ENCODE data around the gene CAMK1D. TPM values are rescaled to one million over a fixed set of nuclear protein-coding genes. Genes with fewer than 3 reads are reported as not detected.

Gene CAMK1D
- total RNA-seq, 1 experiment from 2014 or later, result 0.63 TPM

DNA sequence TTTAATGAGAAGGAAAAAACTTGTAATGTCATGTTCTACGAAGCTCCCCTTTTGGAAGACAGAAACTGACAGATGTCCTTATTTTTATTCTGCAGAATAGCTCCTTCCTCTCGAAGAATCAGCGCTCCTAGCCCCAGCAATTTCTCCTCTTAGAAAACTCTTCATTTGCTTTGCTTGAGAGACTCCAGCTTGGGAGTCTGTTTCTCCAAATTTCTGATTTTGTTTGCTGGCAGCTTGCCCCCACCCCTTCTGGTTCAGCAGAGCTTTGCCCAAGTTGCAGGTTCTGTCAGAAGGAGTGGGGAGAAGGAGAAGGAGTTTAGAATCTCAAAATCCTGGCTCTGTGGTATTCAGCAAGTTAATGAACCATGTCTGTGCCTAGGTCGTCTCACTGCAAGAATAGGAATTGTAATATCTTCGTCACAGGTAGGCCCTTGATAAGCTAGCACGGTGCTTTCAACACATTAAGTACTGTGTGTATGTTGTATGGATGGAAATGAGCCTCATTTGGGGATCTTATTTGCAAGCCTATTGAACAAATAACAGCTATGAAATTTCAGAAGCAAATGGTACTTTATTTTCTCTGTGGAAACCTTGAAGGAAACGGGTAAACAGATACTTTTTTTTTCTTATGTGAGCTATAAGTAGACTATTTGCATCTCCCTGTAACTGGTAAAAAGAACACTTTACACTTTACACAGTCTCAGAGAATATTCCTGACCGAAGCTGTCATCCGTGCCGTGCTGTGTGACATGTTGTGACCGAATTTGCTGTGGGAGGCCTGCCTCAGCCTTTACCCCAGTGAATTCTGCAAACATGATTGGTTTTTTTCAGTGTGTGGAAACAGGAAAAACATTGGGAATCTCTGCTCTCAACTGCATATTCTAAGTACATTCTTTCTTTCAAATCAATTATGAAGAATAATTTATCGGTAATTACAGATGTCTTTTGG lies 290.9 kb downstream of the CAMK1D start:
- Histone ChIP-seq H3K27ac (ENCODE audit: low read length) (no peak overlapping the region), H3K4me3 (ENCODE audit: low read length) (no peak overlapping the region), H3K9ac (ENCODE audit: low read length) (no peak overlapping the region)

DNA sequence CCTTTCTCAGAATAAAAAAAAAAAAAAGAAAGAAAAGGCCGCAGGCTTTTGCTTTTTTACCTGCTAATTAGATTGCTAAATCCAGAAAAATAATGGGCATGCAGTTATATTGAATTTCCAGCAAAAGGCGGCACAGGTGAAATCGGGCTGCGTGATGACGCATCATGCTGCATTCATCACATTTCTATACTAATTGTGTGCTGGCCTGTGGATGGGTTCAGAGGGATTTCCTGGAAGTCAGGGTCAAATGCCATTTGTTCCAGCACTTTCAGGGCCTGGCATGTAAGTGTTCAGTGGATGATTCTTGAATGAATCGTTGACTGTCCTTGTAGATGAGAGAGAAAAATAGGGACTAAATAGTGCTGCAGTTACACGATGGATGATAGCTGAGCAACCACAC lies 292.7 kb downstream of the CAMK1D start:
- H3K27me3 ChIP-seq (ENCODE audit: low read length), result no peaks in the 10 kb centered on the region
- H3K4me1 ChIP-seq (ENCODE audit: low read length), result no peaks in the 10 kb centered on the region
- no peak overlapping the region for H3K27ac ChIP-seq (ENCODE audit: low read length)
- DNase-seq, result no peak
- no peaks in the 10 kb centered on the region for H4K20me1 ChIP-seq (ENCODE audit: insufficient read depth, low read depth, low read length)
- no peak overlapping the region for H3K9ac ChIP-seq (ENCODE audit: low read length)
- no peaks in the 10 kb centered on the region for H3K36me3 ChIP-seq (ENCODE audit: insufficient read depth, low read length)
- no peak overlapping the region for H2AFZ ChIP-seq (ENCODE audit: low read length)
- H3K79me2 ChIP-seq (ENCODE audit: low read length), result no peaks in the 10 kb centered on the region
- no peaks in the 10 kb centered on the region for H3K9me2 ChIP-seq (replicated peaks; ENCODE audit: insufficient read depth, low read length)
- H3K9me3 ChIP-seq (ENCODE audit: low read length), result no peaks in the 10 kb centered on the region
- no peak overlapping the region for H3K4me2 ChIP-seq (ENCODE audit: low read depth, low read length, poor library complexity, severe bottlenecking)
- H3K4me3 ChIP-seq (ENCODE audit: low read length), result no peak overlapping the region

More for the DNA sequence above, 290.9 kb downstream of the CAMK1D start:
- no peaks in the 10 kb centered on the region for H3K4me1 ChIP-seq (ENCODE audit: low read length)
- H3K9me2 ChIP-seq (replicated peaks; ENCODE audit: insufficient read depth, low read length), result no peaks in the 10 kb centered on the region
- H3K79me2 ChIP-seq (ENCODE audit: low read length), result no peaks in the 10 kb centered on the region
- H3K36me3 ChIP-seq (ENCODE audit: insufficient read depth, low read length), result no peaks in the 10 kb centered on the region
- no peak overlapping the region for H3K4me2 ChIP-seq (ENCODE audit: low read depth, low read length, poor library complexity, severe bottlenecking)
- H2AFZ ChIP-seq (ENCODE audit: low read length), result no peak overlapping the region
- no peaks in the 10 kb centered on the region for H3K9me3 ChIP-seq (ENCODE audit: low read length)
- DNase-seq, result no peak
- no peaks in the 10 kb centered on the region for H4K20me1 ChIP-seq (ENCODE audit: insufficient read depth, low read depth, low read length)
- no peaks in the 10 kb centered on the region for H3K27me3 ChIP-seq (ENCODE audit: low read length)

DNA sequence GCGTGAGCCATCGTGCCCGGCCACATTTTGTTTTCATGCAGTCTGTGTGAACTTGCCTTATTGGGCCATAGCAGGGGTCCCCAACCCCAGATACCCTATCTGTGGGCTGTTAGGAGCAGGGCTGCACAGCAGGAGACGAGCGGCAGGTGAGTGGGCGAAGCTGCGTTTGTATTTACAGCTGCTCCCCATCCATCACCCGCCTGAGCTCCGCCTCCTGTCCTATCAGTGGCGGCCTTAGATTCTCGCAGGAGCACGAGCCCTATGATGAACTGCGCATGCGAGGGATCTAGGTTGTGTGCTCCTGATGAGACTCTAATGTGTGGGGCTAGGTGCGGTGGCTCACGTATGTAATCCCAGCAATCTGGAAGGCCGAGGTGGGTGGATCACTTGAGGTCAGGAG lies 293.9 kb downstream of the CAMK1D start:
- H3K9me3 ChIP-seq (ENCODE audit: low read length), result no peaks in the 10 kb centered on the region
- no peaks in the 10 kb centered on the region for H3K27me3 ChIP-seq (ENCODE audit: low read length)
- H3K9me2 ChIP-seq (replicated peaks; ENCODE audit: insufficient read depth, low read length), result no peaks in the 10 kb centered on the region
- no peak overlapping the region for H2AFZ ChIP-seq (ENCODE audit: low read length)
- no peaks in the 10 kb centered on the region for H3K4me1 ChIP-seq (ENCODE audit: low read length)
- no peaks in the 10 kb centered on the region for H3K79me2 ChIP-seq (ENCODE audit: low read length)
- no peak for DNase-seq
- H3K4me3 ChIP-seq (ENCODE audit: low read length), result no peak overlapping the region
- H3K27ac ChIP-seq (ENCODE audit: low read length), result no peak overlapping the region
- no peak overlapping the region for H3K4me2 ChIP-seq (ENCODE audit: low read depth, low read length, poor library complexity, severe bottlenecking)
- H3K36me3 ChIP-seq (ENCODE audit: insufficient read depth, low read length), result no peaks in the 10 kb centered on the region
- H4K20me1 ChIP-seq (ENCODE audit: insufficient read depth, low read depth, low read length), result no peaks in the 10 kb centered on the region
- no peak overlapping the region for H3K9ac ChIP-seq (ENCODE audit: low read length)

DNA sequence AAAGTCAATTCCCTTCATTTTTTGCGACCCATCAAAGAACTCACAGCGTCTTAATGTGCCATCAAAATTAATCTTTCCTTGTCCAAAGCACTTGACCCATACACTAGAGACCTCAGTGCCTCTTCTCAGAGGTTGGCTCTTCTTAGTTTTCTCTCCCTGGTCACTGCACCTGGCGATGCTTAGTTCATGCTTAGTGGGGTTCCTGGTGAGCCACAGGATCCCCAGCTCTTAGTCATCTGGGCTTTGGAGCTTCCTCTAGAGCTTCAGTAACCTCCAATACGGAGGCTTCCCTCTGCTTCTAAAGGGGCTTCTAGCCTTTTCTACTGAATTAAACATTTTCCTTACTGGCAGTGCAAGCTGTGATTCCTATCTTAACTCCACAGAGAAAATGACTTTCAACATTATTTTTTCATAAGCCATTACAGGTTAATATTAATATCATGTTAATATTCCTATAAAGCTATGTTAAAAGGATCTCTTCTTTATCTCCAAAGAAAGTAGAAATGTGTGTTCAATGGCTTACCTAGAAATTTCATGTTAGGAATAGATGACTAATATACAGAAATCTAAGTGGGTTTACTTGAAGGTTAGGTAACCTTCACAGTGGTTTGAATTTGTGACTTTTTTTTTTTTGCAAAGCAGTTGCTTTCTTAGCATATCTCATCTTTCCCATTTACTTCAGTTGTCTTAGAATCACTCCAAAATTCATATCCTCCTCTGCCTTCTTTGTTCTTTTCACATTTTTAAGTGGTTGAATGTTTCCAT lies 295.2 kb downstream of the CAMK1D start:
- no peaks in the 10 kb centered on the region for H3K27me3 ChIP-seq (ENCODE audit: low read length)
- no peaks in the 10 kb centered on the region for H4K20me1 ChIP-seq (ENCODE audit: insufficient read depth, low read depth, low read length)
- no peaks in the 10 kb centered on the region for H3K79me2 ChIP-seq (ENCODE audit: low read length)
- H2AFZ ChIP-seq (ENCODE audit: low read length), result no peak overlapping the region
- H3K36me3 ChIP-seq (ENCODE audit: insufficient read depth, low read length), result no peaks in the 10 kb centered on the region
- no peak overlapping the region for H3K4me3 ChIP-seq (ENCODE audit: low read length)
- H3K9me3 ChIP-seq (ENCODE audit: low read length), result no peaks in the 10 kb centered on the region
- no peak for DNase-seq
- H3K9me2 ChIP-seq (replicated peaks; ENCODE audit: insufficient read depth, low read length), result no peaks in the 10 kb centered on the region
- H3K4me1 ChIP-seq (ENCODE audit: low read length), result no peaks in the 10 kb centered on the region
- H3K9ac ChIP-seq (ENCODE audit: low read length), result no peak overlapping the region
- H3K4me2 ChIP-seq (ENCODE audit: low read depth, low read length, poor library complexity, severe bottlenecking), result no peak overlapping the region
- no peak overlapping the region for H3K27ac ChIP-seq (ENCODE audit: low read length)

DNA sequence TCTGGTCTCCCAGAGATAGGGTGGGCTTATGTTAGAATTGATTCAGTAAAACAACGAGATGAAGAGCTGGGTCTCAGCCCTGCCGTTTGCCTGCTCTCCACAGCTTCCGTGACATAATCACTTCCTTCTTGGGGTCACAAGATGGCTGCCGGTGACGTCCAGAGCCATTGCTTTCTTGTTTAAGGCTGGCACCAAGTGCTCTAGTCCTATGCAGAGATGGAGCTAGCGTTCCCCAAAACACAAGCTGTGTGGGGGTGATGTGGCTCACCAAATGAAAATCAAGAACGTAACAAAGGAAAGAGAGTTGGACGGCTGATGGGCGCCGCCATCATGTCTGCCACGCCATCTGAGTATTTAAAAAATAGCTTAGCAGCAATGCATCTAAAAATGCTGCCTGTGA lies 296.1 kb downstream of the CAMK1D start:
- Histone ChIP-seq H3K4me1 (ENCODE audit: low read length) (no peaks in the 10 kb centered on the region), H3K27ac (ENCODE audit: low read length) (no peak overlapping the region), H3K4me3 (ENCODE audit: low read length) (no peak overlapping the region), H3K9ac (ENCODE audit: low read length) (no peak overlapping the region), H2AFZ (ENCODE audit: low read length) (no peak overlapping the region), H3K27me3 (ENCODE audit: low read length) (no peaks in the 10 kb centered on the region), H3K9me3 (ENCODE audit: low read length) (no peaks in the 10 kb centered on the region), H3K9me2 (replicated peaks; ENCODE audit: insufficient read depth, low read length) (no peaks in the 10 kb centered on the region), H4K20me1 (ENCODE audit: insufficient read depth, low read depth, low read length) (no peaks in the 10 kb centered on the region), H3K79me2 (ENCODE audit: low read length) (no peaks in the 10 kb centered on the region), H3K36me3 (ENCODE audit: insufficient read depth, low read length) (no peaks in the 10 kb centered on the region), H3K4me2 (ENCODE audit: low read depth, low read length, poor library complexity, severe bottlenecking) (no peak overlapping the region)
- DNase-seq, result no peak

DNA sequence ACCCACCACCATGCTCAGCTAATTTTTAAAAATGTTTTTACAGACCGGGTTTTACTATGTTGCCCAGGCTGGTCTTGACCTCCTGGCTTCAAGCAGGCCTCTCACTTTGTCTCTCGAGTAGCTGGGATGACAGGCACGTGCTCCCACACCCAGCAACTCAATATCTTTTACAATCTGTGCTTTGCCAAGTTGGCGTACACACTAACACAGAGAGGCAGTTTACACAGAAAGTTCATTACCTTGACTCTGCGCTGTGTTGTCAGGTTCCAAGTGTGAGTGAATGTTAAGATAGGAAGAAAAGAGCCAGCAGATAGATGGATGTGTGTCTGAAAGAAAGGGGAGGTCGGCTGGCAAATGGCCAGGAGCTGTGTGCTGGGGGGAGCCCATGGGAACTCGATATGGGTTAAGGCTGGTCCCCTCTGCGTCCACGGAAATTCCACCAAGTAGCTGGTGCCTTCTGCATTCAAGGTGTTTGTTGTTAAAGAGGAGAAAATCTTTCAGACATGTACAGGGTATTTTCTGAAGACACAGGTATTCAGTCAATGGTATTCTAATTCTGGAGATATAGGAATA lies 299.8 kb downstream of the CAMK1D start:
- Histone ChIP-seq H3K4me1 (ENCODE audit: low read length) (no peaks in the 10 kb centered on the region), H3K36me3 (ENCODE audit: insufficient read depth, low read length) (no peaks in the 10 kb centered on the region), H3K79me2 (ENCODE audit: low read length) (no peaks in the 10 kb centered on the region), H3K9ac (ENCODE audit: low read length) (no peak overlapping the region), H3K27ac (ENCODE audit: low read length) (no peak overlapping the region), H3K9me3 (ENCODE audit: low read length) (no peaks in the 10 kb centered on the region), H3K27me3 (ENCODE audit: low read length) (no peaks in the 10 kb centered on the region), H3K4me3 (ENCODE audit: low read length) (no peak overlapping the region), H4K20me1 (ENCODE audit: insufficient read depth, low read depth, low read length) (no peaks in the 10 kb centered on the region), H3K9me2 (replicated peaks; ENCODE audit: insufficient read depth, low read length) (no peaks in the 10 kb centered on the region), H3K4me2 (ENCODE audit: low read depth, low read length, poor library complexity, severe bottlenecking) (no peak overlapping the region), H2AFZ (ENCODE audit: low read length) (no peak overlapping the region)
- DNase-seq, result no peak

DNA sequence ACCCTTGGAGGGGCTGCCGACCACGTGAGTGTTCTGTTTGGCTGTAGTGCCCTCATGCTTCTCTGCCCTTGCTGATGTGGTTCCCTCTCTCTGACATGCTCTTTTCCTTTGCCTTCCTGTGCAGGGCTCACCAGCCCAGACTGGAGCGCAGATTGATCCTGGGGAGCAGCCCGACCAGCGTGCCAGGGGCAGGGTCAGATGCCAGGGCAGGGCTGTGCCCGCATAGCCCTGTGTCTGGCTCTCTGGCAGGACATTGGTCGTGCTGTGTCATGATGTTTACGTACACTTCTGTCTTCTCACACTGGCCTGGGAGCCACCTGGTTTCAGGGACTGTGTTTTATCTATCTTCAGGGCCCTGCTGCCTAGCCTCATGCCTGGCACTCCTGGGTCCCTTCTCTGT lies 300.8 kb downstream of the CAMK1D start:
- H3K9me3 ChIP-seq (ENCODE audit: low read length), result no peaks in the 10 kb centered on the region
- H3K9me2 ChIP-seq (replicated peaks; ENCODE audit: insufficient read depth, low read length), result no peaks in the 10 kb centered on the region
- no peak overlapping the region for H3K9ac ChIP-seq (ENCODE audit: low read length)
- H3K79me2 ChIP-seq (ENCODE audit: low read length), result no peaks in the 10 kb centered on the region
- no peak overlapping the region for H2AFZ ChIP-seq (ENCODE audit: low read length)
- no peak overlapping the region for H3K27ac ChIP-seq (ENCODE audit: low read length)
- H3K4me2 ChIP-seq (ENCODE audit: low read depth, low read length, poor library complexity, severe bottlenecking), result no peak overlapping the region
- H3K4me3 ChIP-seq (ENCODE audit: low read length), result no peak overlapping the region
- H4K20me1 ChIP-seq (ENCODE audit: insufficient read depth, low read depth, low read length), result no peaks in the 10 kb centered on the region
- H3K4me1 ChIP-seq (ENCODE audit: low read length), result no peaks in the 10 kb centered on the region
- DNase-seq, result no peak
- no peaks in the 10 kb centered on the region for H3K36me3 ChIP-seq (ENCODE audit: insufficient read depth, low read length)
- H3K27me3 ChIP-seq (ENCODE audit: low read length), result no peaks in the 10 kb centered on the region
